ENCODE results near the gene MN1.

GRCh38 chr22:27705408-27706080 is 96.0 kb downstream of the MN1 start:
- TF ChIP-seq FOSL1 (IDR thresholded peaks at IDR 0.05; ENCODE audit: insufficient read depth, low read depth, low read length) (no peak), CTCF (IDR thresholded peaks at IDR 0.05; ENCODE audit: control extremely low read depth in 1 of 3, insufficient read depth in 1 of 3, low read depth in 1 of 3, low read length in 3 of 3) (no peak), SIN3A (conservative IDR thresholded peaks at IDR 0.05 in 1 of 2, IDR thresholded peaks at IDR 0.05 in 1 of 2; ENCODE audit: low read depth in 1 of 2, low read length in 2 of 2) (no peak), POLR2A (IDR thresholded peaks at IDR 0.05; ENCODE audit: control extremely low read depth in 1 of 2, low read depth in 2 of 2, low read length in 2 of 2) (no peak), RXRA (IDR thresholded peaks at IDR 0.05; ENCODE audit: insufficient read depth, low read depth, low read length) (no peak), EP300 (IDR thresholded peaks at IDR 0.05; ENCODE audit: borderline replicate concordance in 1 of 2, low read depth in 2 of 2, low read length in 2 of 2) (no peak), RBBP5 (IDR thresholded peaks at IDR 0.05; ENCODE audit: borderline replicate concordance, low read depth, low read length) (no peak), JUN (IDR thresholded peaks at IDR 0.05; ENCODE audit: low read depth, low read length) (no peak), MAX (IDR thresholded peaks at IDR 0.05) (no peak), CHD2 (IDR thresholded peaks at IDR 0.05; ENCODE audit: low read length) (no peak), RFX5 (IDR thresholded peaks at IDR 0.05; ENCODE audit: borderline replicate concordance, low read depth, low read length) (no peak), TAF1 (IDR thresholded peaks at IDR 0.05; ENCODE audit: low read depth, low read length) (no peak)
